Osteocyte (in vitro differentiated cells): ENCODE results near the gene ADAMTS12. TPM values are rescaled to one million over a fixed set of nuclear protein-coding genes. Genes with fewer than 3 reads are reported as not detected.
"Not testable (repeated sequence)": the region's sequence is repeated elsewhere in the genome, so short reads cannot be mapped to it uniquely, and the experiment has no call there.

Experiments used
- DNase-seq: peaks from one replicate; pipeline ENCODE4 v3.0.0; 2021; ENCODE audit warnings: mixed read lengths; ENCODE audit not compliant: unreplicated experiment; ENCODE audit errors: extremely low spot score
- H3K27ac Mint-ChIP-seq: one replicate; pipeline ENCODE4 v1.8.0; 2021; ENCODE audit warnings: mild to moderate bottlenecking, mixed read lengths; ENCODE audit not compliant: unreplicated experiment
- H3K27me3 Mint-ChIP-seq: one replicate; pipeline ENCODE4 v1.8.0; 2021; ENCODE audit warnings: mixed read lengths; ENCODE audit not compliant: unreplicated experiment
- H3K36me3 Mint-ChIP-seq: one replicate; pipeline ENCODE4 v1.8.0; 2021; ENCODE audit warnings: mixed read lengths; ENCODE audit not compliant: unreplicated experiment
- H3K4me1 Mint-ChIP-seq: one replicate; pipeline ENCODE4 v1.8.0; 2021; ENCODE audit warnings: mixed read lengths; ENCODE audit not compliant: unreplicated experiment
- H3K4me3 Mint-ChIP-seq: one replicate; pipeline ENCODE4 v1.8.0; 2021; ENCODE audit warnings: mild to moderate bottlenecking, moderate library complexity, mixed read lengths; ENCODE audit not compliant: unreplicated experiment
- H3K9me3 Mint-ChIP-seq: one replicate; pipeline ENCODE4 v1.8.0; 2021; ENCODE audit warnings: mixed read lengths; ENCODE audit not compliant: unreplicated experiment
- total RNA-seq: library from RNA; stranded (reverse); gene quantifications from 2 replicates; pipeline ENCODE4 v1.2.1, GENCODE V29; 2021
- TF ChIP-seq, protein P1 (sequence below): fragments of 200-600 bp; sonication (generic); IDR thresholded peaks from 2 replicates; pipeline ENCODE4 v1.5.0; 2021; ENCODE audit warnings: antibody characterized with exemption, mild to moderate bottlenecking, moderate library complexity

The ADAMTS12 gene
- total RNA-seq, 1 donor from 2014 or later, result 13.9 TPM

DNA sequence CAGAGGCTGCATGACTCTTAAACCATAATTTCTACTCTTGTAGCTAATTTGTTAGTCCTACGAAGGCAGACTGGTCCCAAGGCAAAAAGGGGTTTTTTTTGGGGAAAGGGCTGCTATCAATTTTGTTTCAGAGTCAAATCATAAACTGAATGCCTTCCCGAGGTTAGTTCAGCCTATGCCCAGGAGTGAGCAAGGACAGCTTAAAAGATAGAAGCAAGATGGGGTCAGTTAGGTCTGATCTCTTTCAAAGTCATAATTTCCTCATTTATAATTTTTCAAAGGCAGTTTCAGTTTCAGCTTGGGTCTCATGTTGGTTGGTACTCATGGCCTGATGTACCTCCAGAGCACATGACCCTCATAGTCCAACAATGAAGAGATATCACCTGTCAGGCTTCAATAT lies 36.5 kb upstream of the ADAMTS12 start:
- no peak overlapping the region for H3K27ac Mint-ChIP-seq
- no peak for DNase-seq
- TF ChIP-seq, protein P1, sequence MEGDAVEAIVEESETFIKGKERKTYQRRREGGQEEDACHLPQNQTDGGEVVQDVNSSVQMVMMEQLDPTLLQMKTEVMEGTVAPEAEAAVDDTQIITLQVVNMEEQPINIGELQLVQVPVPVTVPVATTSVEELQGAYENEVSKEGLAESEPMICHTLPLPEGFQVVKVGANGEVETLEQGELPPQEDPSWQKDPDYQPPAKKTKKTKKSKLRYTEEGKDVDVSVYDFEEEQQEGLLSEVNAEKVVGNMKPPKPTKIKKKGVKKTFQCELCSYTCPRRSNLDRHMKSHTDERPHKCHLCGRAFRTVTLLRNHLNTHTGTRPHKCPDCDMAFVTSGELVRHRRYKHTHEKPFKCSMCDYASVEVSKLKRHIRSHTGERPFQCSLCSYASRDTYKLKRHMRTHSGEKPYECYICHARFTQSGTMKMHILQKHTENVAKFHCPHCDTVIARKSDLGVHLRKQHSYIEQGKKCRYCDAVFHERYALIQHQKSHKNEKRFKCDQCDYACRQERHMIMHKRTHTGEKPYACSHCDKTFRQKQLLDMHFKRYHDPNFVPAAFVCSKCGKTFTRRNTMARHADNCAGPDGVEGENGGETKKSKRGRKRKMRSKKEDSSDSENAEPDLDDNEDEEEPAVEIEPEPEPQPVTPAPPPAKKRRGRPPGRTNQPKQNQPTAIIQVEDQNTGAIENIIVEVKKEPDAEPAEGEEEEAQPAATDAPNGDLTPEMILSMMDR, result no peak
- H3K4me3 Mint-ChIP-seq, result no peak overlapping the region
- H3K9me3 Mint-ChIP-seq, result no peaks in the 10 kb centered on the region
- no peaks in the 10 kb centered on the region for H3K4me1 Mint-ChIP-seq
- peaks cover 2% of the 10 kb centered on the region for H3K27me3 Mint-ChIP-seq
- H3K36me3 Mint-ChIP-seq, result no peaks in the 10 kb centered on the region

DNA sequence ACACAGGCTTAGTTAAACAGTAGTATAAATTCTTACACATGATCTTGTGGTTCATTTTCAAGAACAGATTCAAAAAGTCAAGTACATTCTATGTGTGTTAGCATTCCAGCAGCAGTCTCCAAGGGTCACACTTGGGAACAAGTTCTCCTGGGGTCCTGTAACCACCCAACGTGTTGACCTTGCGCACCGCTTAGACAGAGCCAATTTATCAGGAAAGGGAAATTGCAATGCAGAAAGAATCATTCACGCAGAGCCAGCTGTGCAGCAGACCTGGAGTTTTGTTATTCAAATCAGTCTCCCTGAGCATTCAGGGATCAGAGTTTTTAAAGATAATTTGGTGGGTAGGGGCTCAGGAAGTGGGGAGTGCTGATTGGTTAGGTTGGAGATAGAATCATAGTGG lies 35.9 kb upstream of the ADAMTS12 start:
- Mint-ChIP-seq H3K4me3 (no peak overlapping the region), H3K9me3 (no peaks in the 10 kb centered on the region), H3K36me3 (no peaks in the 10 kb centered on the region), H3K27ac (no peak overlapping the region), H3K4me1 (no peaks in the 10 kb centered on the region), H3K27me3 (peaks cover 3% of the 10 kb centered on the region)
- TF ChIP-seq, protein P1, result no peak
- DNase-seq, result no peak

DNA sequence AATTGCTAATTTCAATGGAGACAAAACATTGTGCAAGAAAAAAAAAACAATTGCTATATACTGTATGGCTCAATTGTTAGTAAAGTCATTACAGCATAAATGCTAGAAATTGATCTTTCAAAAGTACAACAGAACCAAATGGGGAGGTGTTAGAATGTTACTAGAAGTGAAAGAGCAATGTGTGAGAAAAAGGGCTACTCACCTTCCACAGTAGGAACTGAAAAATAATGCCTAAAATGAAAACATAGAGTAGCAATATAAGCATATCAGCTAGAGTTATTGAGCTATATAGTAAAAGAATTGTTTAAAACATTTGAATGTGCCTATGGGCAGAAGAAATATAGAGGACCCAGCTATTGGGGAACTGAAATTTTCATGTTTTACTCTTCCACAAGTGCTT lies 33.5 kb upstream of the ADAMTS12 start:
- H3K27ac Mint-ChIP-seq, result no peak overlapping the region
- H3K4me1 Mint-ChIP-seq, result no peaks in the 10 kb centered on the region
- no peak for DNase-seq
- H3K9me3 Mint-ChIP-seq, result no peaks in the 10 kb centered on the region
- H3K27me3 Mint-ChIP-seq, result peaks cover 17% of the 10 kb centered on the region
- TF ChIP-seq, protein P1, result no peak
- H3K36me3 Mint-ChIP-seq, result no peaks in the 10 kb centered on the region
- no peak overlapping the region for H3K4me3 Mint-ChIP-seq

DNA sequence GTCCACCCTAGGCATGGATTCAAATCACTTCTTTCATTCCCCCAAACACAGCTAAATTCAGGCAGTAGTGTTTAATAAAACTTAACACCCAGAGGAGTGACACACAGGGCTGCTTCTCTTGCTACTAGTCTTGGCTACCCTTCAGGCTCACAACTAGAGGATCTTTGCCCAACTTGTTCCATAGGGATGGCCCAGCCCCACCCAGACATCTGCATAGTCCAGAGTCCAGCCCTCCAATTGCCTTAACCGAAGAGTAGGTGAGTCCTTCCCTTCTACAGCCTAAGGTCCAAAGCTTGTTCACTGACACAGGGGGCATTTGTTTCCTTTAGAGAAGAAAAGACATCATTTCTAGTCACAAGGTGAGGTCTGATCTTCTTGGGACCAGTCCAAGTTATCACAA lies 29.2 kb upstream of the ADAMTS12 start:
- Mint-ChIP-seq H3K36me3 (no peaks in the 10 kb centered on the region), H3K4me3 (no peak overlapping the region), H3K9me3 (peaks cover 29% of the 10 kb centered on the region), H3K27ac (no peak overlapping the region), H3K4me1 (no peaks in the 10 kb centered on the region), H3K27me3 (peaks cover 29% of the 10 kb centered on the region)
- TF ChIP-seq, protein P1, result no peak
- no peak for DNase-seq

DNA sequence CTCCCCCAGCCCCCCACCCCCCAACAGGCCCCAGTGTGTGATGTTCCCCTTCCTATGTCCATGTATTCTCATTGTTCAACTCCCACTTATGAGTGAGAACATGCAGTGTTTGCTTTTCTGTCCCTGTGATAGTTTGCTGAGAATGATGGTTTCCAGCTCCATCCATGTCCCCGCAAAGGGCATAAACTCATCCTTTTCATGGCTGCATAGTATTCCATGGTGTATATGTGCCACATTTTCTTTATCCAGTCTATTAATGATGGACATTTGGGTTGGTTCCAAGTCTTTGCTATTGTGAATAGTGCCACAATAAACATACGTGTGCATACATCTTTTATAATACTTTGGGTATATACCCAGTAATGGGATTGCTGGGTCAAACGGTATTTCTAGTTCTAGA lies 23.1 kb upstream of the ADAMTS12 start:
- H3K4me1 Mint-ChIP-seq, DNase-seq, H3K4me3 Mint-ChIP-seq, H3K27ac Mint-ChIP-seq, H3K36me3 Mint-ChIP-seq: not testable (repeated sequence)
- Mint-ChIP-seq H3K27me3 (peaks cover 21% of the 10 kb centered on the region), H3K9me3 (peaks cover 36% of the 10 kb centered on the region)

DNA sequence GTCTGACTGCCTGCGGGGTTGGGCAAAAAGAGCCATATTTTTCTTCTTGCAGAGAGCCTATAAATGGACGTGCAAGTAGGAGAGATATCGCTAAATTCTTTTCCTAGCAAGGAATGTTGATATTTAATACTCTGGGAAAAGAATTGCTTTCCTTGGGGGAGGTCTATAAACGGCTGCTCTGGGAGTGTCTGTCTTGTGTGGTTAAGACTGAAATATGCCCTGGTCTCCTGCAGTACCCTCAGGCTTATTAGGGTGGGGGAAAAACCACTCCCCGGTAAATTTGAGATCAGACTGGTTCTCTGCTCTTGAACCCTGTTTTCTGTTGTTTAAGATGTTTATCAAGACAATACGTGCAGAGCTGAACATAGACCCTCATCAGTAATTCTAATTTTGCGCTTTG lies 14.5 kb upstream of the ADAMTS12 start:
- H3K27ac Mint-ChIP-seq, DNase-seq, H3K36me3 Mint-ChIP-seq, H3K4me3 Mint-ChIP-seq, H3K27me3 Mint-ChIP-seq, H3K4me1 Mint-ChIP-seq: not testable (repeated sequence)
- peaks cover 37% of the 10 kb centered on the region for H3K9me3 Mint-ChIP-seq
